ENCODE measurements around the gene NACC1.

The NACC1 gene

GRCh38 chr19:13098277-13099072 is 19.6 kb upstream of the NACC1 start:
- DNase-seq (ENCODE audit: low read depth), result no peak
- H3K4me3 ChIP-seq (ENCODE audit: low read depth, low read length), result no peak overlapping the region

GRCh38 chr19:13099073-13099999 is 18.7 kb upstream of the NACC1 start:
- DNase-seq (ENCODE audit: low read depth), result no peak
- no peak overlapping the region for H3K4me3 ChIP-seq (ENCODE audit: low read depth, low read length)

GRCh38 chr19:13100031-13100588 is 18.0 kb upstream of the NACC1 start:
- DNase-seq (ENCODE audit: low read depth), result no peak
- no peak overlapping the region for H3K4me3 ChIP-seq (ENCODE audit: low read depth, low read length)

DNA sequence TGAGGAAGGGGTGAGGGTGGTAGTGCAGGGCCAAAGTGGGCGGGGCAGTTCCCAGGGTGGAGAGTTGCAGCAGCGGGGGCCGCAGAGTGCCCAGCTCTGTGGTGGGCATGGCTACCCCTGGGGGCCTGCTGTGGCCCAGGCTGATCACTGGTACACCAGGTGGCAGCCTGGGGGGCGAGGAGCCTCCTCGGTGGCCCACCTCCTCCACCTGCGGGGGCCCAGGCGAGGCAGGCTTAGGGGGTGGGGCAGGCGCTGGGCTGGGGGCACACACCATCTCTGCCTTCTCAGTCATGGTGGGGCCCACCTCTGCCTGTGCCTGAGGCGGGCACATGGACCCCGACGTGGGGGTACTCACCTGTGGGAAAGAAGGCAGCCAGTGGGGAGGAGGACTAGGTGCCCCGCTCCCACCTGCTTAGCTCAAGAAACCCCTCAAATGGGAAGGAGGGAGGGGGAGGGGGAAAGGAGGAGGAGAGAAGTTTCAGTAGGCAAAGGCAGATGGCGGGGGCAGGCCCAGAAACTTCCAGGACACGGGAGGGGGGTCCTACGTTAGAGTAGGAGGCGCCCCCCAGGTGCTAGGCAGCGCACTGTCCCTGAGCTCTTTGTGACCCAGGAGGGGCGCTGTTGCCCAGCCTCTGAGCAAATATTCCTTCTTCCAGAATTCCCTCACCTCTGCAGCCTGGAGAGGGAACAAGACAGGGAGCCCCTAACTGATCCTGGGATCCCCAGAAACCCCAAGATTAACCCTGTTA is 17.0 kb upstream of the NACC1 start:
- H3K4me3 ChIP-seq (ENCODE audit: low read depth, low read length), result no peak overlapping the region
- no peak for DNase-seq (ENCODE audit: low read depth)

- peak overlapping the region; percentile 29 for H3K4me3 ChIP-seq (ENCODE audit: low read depth, low read length)
- no peak for DNase-seq (ENCODE audit: low read depth)
Measured at GRCh38 chr19:13101590-13102415, 16.3 kb upstream of the NACC1 start.

DNA sequence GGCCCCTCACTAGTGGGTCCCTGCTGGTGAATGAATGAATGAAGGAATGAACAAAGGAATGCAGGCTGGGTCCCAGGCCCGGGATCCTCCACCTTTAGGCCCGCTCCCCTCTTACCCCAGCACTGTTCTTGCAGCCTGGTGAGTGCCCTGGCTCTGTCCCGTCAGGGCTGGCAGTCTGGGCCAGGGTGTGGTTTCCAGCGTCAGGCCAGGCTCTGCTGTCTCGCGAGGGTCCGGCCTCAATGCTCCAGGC is 15.7 kb upstream of the NACC1 start:
- no peak for DNase-seq (ENCODE audit: low read depth)
- peak overlapping the region; percentile 29 for H3K4me3 ChIP-seq (ENCODE audit: low read depth, low read length)

DNA sequence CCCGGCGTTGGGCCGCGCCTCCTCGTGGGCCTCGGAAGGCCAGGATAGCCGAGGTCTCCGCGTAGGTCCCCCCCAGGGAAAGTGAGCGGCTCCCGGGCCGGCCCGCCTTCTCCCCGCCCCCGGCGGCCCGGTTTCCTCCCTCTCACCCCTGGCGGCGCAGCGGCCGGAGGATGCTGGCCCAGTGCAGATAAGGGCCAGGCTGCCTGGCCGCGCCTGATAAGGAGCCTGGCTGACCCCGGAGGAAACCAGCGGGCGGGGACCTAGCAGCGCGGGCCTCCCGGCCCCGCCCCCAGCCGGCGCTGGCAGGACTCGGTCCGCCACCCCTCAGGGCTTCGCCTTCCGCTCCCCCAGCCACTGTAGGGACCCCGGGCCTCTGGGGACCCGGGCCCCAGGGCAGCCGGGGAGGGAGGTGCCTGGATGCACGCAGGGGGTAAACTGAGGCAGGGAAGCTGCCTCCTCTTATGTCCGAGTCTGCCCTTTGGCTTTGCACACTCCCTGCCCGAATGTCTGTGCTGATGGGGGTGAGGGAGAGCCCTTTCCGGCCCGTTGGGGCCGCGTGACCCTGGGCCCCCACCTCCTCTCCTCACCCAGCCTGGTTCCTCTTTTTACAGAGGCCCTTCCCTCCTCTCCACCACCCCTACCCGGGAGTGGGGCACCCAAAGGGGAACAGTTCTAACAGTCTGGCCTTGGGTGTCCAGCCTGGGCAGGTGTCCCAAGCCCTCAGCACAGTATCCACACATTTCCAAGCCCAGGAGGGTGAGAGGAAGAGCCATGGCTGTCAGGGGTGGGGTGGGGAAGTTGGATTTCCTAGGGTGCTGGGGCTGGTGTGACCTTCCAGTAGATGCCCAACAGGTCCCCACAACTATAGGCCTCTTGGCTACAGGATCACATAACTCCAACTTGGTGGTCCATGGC is 15.1 kb upstream of the NACC1 start, which contains the start of gene LYL1:
Gene LYL1 (minus strand): TSS at position 193 of the 915 bp plus-strand sequence. CDS start 1,687 bp downstream, outside the sequence.
- peak within 1 kb of the TSS; percentile 29 for H3K4me3 ChIP-seq (ENCODE audit: low read depth, low read length)
- no peak for DNase-seq (ENCODE audit: low read depth)

- H3K4me3 ChIP-seq (ENCODE audit: low read depth, low read length), result no peak overlapping the region
- DNase-seq (ENCODE audit: low read depth), result no peak
Measured at GRCh38 chr19:13103581-13104359, 14.3 kb upstream of the NACC1 start.

DNA sequence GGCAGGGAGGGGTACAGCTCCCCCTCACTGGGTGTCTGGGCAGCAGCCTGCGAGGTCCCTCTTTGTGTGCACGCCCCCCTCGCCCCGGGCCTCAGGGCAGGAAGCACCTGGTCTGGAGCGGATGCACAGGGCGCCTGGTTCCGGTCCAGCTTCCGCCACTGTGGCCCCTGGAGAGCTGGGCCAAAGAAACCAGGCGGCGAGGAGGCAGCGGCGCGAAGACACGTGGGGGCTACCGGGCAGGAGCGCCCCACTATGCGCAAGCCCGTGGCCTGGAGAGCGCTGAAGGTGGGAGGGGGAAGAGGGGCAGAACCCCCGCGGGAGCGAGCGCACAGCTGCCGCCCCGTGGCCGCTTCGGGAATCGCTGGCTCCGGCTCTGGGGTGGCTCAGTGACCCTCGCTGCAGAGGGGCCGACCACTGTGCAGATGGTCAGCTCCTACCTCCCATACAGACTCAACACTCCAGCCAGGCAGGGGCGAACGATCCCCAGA is 13.7 kb upstream of the NACC1 start:
- no peak for DNase-seq (ENCODE audit: low read depth)
- H3K4me3 ChIP-seq (ENCODE audit: low read depth, low read length), result no peak overlapping the region

GRCh38 chr19:13104848-13105711 is 13.0 kb upstream of the NACC1 start:
- H3K4me3 ChIP-seq (ENCODE audit: low read depth, low read length), result no peak overlapping the region
- DNase-seq (ENCODE audit: low read depth), result no peak

- DNase-seq (ENCODE audit: low read depth), result no peak
- no peak overlapping the region for H3K4me3 ChIP-seq (ENCODE audit: low read depth, low read length)
Measured at GRCh38 chr19:13109361-13110098, 8.5 kb upstream of the NACC1 start.

DNA sequence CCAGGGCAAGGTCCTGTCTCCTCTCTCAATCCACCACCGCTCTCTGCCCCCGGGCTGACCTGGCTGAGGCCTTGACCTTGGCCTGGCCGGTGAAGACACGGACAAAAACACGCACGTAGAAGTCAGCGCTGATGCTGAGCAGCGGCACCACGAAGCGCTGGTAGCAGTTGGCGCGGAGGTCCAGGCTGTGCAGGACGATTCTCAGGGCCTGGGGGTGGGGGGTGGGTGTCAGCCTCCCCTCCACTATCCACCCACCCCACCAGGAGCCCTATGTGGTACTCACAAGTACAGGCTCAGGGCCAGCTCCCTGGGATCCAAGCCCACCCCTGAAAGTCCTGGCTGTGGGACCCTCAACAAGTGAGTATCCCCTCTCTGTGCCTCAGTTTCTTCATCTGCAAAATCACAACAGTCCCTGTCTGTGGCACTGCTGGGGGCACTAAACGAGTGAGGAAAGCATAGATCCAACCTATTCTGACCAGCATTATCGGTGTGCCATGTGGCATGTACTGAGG is 7.9 kb upstream of the NACC1 start:
- DNase-seq (ENCODE audit: low read depth), result no peak
- H3K4me3 ChIP-seq (ENCODE audit: low read depth, low read length), result no peak overlapping the region

DNA sequence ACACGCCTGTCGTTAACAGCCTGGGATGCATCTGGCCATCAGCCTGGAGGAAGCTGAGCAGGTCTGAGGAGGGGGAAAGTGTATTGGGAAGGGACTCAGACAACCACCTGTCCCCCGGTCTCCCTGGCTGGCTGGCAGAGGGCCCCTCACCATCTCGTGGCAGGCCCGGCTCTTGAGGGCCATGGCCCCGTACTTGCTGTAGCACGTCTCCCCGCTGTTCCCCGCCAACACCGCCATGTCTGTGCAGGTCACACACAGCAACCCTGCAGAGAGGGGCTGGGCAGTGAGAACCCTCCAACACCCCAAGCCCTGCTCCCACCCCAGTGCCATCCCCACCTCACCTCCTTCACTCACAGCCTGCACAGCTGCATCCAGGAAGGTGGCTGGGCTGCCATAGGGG is 5.5 kb upstream of the NACC1 start:
- H3K4me3 ChIP-seq (ENCODE audit: low read depth, low read length), result no peak overlapping the region
- no peak for DNase-seq (ENCODE audit: low read depth)

DNA sequence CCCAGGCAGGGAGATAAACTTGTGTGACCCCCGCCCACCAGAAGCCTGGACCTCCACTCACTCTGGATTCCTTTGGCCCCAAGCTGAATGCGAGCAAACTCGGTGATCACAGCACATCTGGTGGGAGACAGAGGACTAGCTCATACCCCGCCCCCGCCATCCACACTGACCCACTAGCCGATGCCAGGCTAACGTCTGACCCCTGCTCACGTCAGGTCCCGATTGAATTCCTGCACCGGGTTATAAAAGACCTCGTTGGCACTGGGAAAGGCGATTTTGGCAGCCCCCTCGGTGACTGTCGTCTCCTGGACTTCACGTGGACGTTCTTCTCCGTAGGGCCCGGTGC is 2.2 kb upstream of the NACC1 start:
- no peak for DNase-seq (ENCODE audit: low read depth)
- peak overlapping the region; percentile 84 for H3K4me3 ChIP-seq (ENCODE audit: low read depth, low read length)

Data from skeletal muscle cell (primary cell).